ENCODE measurements around the gene UBL7. TPM values are rescaled to one million over a fixed set of nuclear protein-coding genes. Genes with fewer than 3 reads are reported as not detected.
A peak's percentile ranks its signal among the peaks of the same experiment; 100 is the strongest.
"Not testable (repeated sequence)": the region's sequence is repeated elsewhere in the genome, so short reads cannot be mapped to it uniquely, and the experiment has no call there.

The UBL7 gene, protein sequence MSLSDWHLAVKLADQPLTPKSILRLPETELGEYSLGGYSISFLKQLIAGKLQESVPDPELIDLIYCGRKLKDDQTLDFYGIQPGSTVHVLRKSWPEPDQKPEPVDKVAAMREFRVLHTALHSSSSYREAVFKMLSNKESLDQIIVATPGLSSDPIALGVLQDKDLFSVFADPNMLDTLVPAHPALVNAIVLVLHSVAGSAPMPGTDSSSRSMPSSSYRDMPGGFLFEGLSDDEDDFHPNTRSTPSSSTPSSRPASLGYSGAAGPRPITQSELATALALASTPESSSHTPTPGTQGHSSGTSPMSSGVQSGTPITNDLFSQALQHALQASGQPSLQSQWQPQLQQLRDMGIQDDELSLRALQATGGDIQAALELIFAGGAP
- total RNA-seq (2014; rRNA removed; shearing (Covaris generic)) = 96.5 and 121 TPM in 2 replicates

- DNase-seq (ENCODE audit: low read depth) = peak; percentile 98
These were observed at the start of gene UBL7 for GRCh38 chr15:74460871-74461846. Gene UBL7 (minus strand): TSS chr15:74461160. CDS start chr15:74458867, 2,293 bp downstream.

GRCh38 chr15:74506515-74506840, 45.5 kb upstream of the UBL7 start:
- DNase-seq (ENCODE audit: low read depth) = no peak

GRCh38 chr15:74505837-74506514, 45.0 kb upstream of the UBL7 start:
- peak; percentile 36 for DNase-seq (ENCODE audit: low read depth)

- no peak for DNase-seq (ENCODE audit: low read depth)
These were observed 43.9 kb upstream of the UBL7 start for GRCh38 chr15:74504836-74505235.

DNA sequence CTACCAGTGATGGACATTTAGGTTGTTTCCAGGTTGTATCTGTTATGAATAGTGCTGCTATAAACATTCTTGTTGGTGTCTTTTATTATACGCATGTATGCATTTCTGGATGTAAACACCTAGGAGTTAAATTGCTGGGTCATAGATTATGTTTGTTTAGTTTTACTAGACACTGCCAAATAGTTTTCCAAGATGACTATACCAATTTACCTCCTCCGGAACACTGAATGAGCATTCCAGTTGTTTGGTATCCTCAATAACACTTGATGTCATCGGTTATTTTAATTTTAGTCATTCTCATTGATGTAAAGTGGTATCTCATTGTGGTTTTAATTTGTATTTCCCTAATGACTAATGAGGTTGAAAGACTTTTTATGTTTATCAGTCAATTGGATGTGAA, 43.5 kb upstream of the UBL7 start:
- DNase-seq (ENCODE audit: low read depth) = no peak

- no peak for DNase-seq (ENCODE audit: low read depth)
These were observed 41.3 kb upstream of the UBL7 start for GRCh38 chr15:74502301-74502700.

- no peak for DNase-seq (ENCODE audit: low read depth)
These were observed 39.4 kb upstream of the UBL7 start for GRCh38 chr15:74500401-74500800.

GRCh38 chr15:74499366-74499765, 38.4 kb upstream of the UBL7 start:
- DNase-seq (ENCODE audit: low read depth) = no peak

DNA sequence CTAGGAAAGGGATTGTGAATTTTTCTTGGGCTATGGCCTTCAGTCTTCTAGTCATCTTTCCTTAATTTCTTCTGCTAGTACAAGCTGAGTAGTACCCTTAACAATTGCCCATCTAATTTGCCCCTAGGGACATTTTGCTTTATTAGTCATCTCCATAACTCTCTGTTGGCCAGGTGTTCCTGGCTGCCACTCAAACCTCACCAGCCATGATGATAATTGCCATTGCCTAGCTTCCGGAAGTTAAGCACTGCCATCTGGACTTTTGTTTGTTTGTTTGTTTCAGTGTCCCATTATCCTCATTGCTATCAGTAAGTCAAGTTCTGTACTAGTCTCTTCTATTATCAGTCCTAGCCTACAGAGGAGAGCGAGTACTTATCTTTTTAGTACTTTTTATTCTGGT, 36.6 kb upstream of the UBL7 start:
- DNase-seq (ENCODE audit: low read depth) = peak; percentile 92

- DNase-seq (ENCODE audit: low read depth) = no peak
These were observed 35.7 kb upstream of the UBL7 start for GRCh38 chr15:74496648-74497047.

DNA sequence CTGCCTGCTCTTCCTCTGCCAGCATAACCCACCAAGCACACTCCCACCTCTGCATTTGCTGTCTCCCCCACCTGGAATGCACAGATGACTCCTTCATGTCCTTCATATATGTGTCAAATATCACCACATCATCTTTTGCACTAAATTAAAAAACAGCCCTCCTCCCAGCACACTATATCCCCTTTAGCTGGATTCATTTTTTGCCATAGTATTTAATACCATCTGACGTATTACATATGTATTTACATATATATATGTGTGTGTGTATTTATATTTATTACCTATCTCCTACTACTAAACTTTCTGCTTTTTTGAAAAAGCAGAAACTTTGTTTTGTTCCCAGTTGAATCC, 29.4 kb upstream of the UBL7 start:
- DNase-seq (ENCODE audit: low read depth) = no peak

DNA sequence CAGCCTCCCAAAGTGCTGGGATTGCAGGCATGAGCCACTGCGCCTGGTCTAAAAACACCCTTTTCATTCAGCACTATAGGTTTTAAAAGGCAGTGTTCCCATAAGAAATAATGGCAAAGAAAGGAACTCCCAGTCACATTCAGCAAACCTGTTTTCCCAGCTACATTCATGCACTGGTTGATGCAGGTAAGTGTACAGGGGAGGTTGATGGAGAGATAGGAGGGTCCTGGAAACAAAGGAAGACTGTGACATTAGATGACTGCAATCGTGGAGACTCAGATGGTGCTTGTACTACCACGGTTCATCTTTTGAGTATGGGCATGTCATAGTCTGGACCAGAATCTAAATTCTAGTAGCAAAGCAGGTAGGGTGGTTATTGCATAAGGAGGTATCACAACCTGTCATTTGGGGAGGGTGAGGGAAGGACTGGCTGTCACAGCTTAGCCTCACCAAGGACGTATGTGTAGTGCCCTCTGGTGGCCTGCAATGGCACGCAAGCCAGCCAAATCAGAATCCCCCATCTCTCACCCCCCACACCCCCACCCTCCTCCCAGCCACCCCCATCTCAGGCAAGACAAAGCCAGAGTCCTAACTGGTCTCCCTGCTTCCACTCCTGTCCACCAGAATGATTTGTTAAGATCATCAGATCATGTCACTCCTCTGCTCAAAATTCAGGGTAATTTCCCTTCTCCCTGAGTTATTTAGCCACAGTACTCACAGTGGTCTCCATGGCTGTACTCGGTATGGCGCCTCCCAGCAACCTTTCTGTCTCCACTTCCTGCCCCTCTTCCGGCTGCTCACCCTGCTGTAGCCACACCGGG, 28.8 kb upstream of the UBL7 start:
- DNase-seq (ENCODE audit: low read depth) = peak; percentile 49

DNA sequence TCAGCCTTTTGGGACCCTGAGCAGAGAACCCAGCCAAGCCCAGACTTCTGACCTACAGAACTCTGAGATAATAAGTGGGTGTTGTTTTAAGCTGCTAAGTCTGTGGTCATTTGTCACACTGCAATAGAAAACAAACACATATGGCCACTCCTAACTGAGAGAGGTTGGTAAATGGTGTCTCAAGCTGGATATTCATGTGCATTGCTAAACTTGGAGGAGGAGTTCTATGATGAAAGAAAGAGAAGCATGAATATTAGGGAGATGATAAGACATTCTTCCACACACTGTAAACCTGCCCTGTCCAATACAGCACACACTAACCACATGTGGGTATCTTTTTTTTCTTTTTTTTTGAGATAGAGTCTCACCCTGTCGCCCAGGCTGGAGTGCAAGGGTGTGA, 27.8 kb upstream of the UBL7 start:
- no peak for DNase-seq (ENCODE audit: low read depth)

DNA sequence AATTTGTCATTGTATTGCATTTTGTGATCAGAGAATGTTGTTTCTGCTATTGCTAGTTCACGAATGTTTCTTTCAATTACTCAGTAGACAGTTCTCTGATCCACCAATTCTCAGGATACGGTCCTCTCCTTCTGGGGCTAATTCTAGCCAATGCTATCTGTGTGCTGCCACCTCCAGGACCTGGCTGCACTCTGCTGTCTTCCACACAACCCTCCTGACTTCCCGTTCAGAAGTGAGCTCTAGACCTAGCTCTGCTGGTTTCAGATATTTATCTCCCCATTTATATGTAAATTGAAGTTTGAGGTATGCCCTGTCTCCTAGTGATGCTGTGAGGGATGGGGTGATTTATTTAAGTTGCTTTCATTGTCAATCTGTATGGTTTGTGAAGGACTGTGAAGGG, 21.7 kb upstream of the UBL7 start:
- DNase-seq (ENCODE audit: low read depth) = no peak

GRCh38 chr15:74480364-74480763, 19.4 kb upstream of the UBL7 start:
- DNase-seq (ENCODE audit: low read depth) = not testable (repeated sequence)

- DNase-seq (ENCODE audit: low read depth) = not testable (repeated sequence)
These were observed 10.7 kb upstream of the UBL7 start for GRCh38 chr15:74471621-74472020.

- no peak for DNase-seq (ENCODE audit: low read depth)
These were observed 9.9 kb upstream of the UBL7 start for GRCh38 chr15:74470631-74471395.

- no peak for DNase-seq (ENCODE audit: low read depth)
These were observed 7.5 kb upstream of the UBL7 start for GRCh38 chr15:74468341-74469032.

DNA sequence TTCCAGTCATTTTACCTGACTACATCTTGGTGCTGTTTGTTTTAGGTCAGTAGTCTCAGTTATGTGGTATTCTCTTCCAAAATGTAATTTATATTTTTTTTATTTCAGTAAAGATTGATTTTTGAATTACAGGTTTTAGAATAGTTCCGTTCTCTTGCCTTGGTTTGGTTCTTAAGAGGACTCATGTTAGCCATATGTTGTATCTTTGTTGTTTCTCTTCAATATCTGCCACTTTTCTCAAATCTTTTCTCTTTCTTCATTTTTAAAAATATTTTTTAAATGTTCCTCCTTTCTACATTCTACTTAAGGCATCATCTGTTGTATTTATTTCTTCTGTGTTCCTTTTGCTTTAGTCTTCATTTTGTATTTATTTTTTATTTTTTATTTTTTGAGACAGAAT, 5.6 kb upstream of the UBL7 start:
- no peak for DNase-seq (ENCODE audit: low read depth)

DNA sequence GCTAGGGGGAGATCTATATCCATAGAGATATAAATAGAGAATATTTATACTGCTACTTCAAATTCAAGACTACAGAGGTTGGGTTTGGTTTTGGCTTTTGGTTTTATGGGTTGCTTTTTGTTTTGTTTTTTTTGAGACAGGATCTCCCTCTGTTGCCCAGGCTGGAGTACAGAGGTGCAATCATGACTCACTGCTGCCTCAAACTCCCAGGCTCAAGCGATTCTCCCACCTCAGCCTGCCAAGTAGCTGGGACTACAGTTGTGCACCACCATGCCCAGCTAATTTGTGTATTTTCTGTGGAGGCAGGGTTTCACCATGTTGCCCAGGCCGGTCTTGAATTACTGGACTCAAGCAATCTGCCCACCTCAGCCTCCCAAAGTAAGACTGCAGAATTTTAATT, 3.9 kb upstream of the UBL7 start:
- DNase-seq (ENCODE audit: low read depth) = no peak

All from RPMI7951 (cell line).